KMS-11 (cell line): Measurements from ENCODE around the gene SPAG4.

Source experiments
- H2AFZ ChIP-seq: fragments of 200-600 bp; sonication (generic); 2 replicates; pipeline ENCODE4 v1.6.1; 2016; ENCODE audit warnings: antibody characterized with exemption, mixed run types, low read depth
- H3K27ac ChIP-seq: fragments of 200-600 bp; sonication (generic); 2 replicates; pipeline ENCODE4 v1.6.1; 2016; ENCODE audit warnings: mild to moderate bottlenecking, mixed run types
- H3K27me3 ChIP-seq: fragments of 200-600 bp; sonication (generic); 2 replicates; pipeline ENCODE4 v1.6.1; 2017; ENCODE audit warnings: mild to moderate bottlenecking, low read depth, mixed run types, moderate library complexity; ENCODE audit not compliant: insufficient read depth
- H3K36me3 ChIP-seq: fragments of 200-600 bp; sonication (generic); 2 replicates; pipeline ENCODE4 v1.6.1; 2017; ENCODE audit warnings: mild to moderate bottlenecking, mixed run types; ENCODE audit not compliant: insufficient read depth
- H3K4me1 ChIP-seq: fragments of 200-600 bp; sonication (generic); 2 replicates; pipeline ENCODE4 v1.6.1; 2016; ENCODE audit warnings: mild to moderate bottlenecking, low read depth, mixed run types; ENCODE audit not compliant: poor library complexity, severe bottlenecking
- H3K4me2 ChIP-seq: fragments of 200-600 bp; sonication (generic); 2 replicates; pipeline ENCODE4 v1.7.0; 2016; ENCODE audit warnings: mild to moderate bottlenecking, mixed run types
- H3K4me3 ChIP-seq: fragments of 200-600 bp; sonication (generic); IDR thresholded peaks from 2 replicates; pipeline ENCODE4 v1.6.1; 2017; ENCODE audit warnings: low read depth, low read length, mixed read lengths; ENCODE audit not compliant: insufficient read depth
- H3K79me2 ChIP-seq: fragments of 200-600 bp; sonication (generic); 2 replicates; pipeline ENCODE4 v1.6.1; 2016; ENCODE audit warnings: low read depth, mixed run types; ENCODE audit not compliant: insufficient read depth
- H3K9ac ChIP-seq: fragments of 200-600 bp; sonication (generic); 2 replicates; pipeline ENCODE4 v1.6.1; 2016; ENCODE audit warnings: mild to moderate bottlenecking, mixed run types
- H4K20me1 ChIP-seq: fragments of 200-600 bp; sonication (generic); 2 replicates; pipeline ENCODE4 v1.6.1; 2016; ENCODE audit warnings: mild to moderate bottlenecking, mixed run types; ENCODE audit not compliant: insufficient read depth
- CTCF ChIP-seq: fragments of 200-600 bp; sonication (generic); conservative IDR thresholded peaks from 2 replicates; pipeline ENCODE4 v1.6.1; 2017; ENCODE audit warnings: low read depth, mild to moderate bottlenecking, antibody characterized with exemption, low read length, moderate library complexity, mixed read lengths

The SPAG4 gene

GRCh38 chr20:35630636-35631035, 15.0 kb downstream of the SPAG4 start:
- H3K4me3 ChIP-seq: no peak overlapping the region
- H3K27me3 ChIP-seq: no peaks in the 10 kb centered on the region
- no peaks in the 10 kb centered on the region; the same call in 1 of the 2 replicates for H3K36me3 ChIP-seq
- TF ChIP-seq CTCF: no peak
- no peak overlapping the region for H3K4me2 ChIP-seq
- no peaks in the 10 kb centered on the region for H4K20me1 ChIP-seq
- no peak overlapping the region for H3K27ac ChIP-seq
- H2AFZ ChIP-seq: no peak overlapping the region
- H3K79me2 ChIP-seq: no peaks in the 10 kb centered on the region
- H3K4me1 ChIP-seq: no peaks in the 10 kb centered on the region
- no peak overlapping the region for H3K9ac ChIP-seq

DNA sequence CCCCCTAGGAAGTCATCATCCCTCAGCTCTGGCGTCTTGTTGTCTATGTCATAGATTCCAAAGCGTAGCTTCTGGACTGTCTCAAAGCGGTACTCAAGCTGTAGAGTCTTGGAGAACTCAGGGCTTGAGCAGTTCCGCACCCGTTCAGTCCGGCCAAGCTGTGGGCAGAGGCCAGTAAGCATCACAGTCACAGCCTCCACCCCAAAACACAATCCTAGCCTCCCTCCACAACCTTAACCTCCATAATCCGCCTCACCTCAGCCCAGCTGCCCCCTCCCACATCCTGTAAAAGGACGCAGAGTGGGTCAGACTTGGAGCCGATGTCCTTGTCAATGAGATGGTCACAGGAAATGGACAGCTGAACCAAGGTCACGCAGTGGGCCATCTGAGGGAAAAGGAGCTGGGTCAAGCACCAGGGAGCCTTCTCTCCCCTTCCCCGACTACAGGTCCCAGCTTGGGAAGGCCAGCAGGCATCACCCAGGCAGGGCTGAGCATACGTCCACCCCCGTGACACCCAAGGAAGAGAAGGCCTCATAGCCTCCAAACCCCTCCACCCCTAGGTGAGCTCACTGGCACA, 17.0 kb downstream of the SPAG4 start:
- no peak overlapping the region for H3K4me3 ChIP-seq
- H3K4me2 ChIP-seq: no peak overlapping the region
- H3K27ac ChIP-seq: no peak overlapping the region
- H4K20me1 ChIP-seq: no peaks in the 10 kb centered on the region
- H2AFZ ChIP-seq: no peak overlapping the region
- H3K27me3 ChIP-seq: no peaks in the 10 kb centered on the region
- no peaks in the 10 kb centered on the region for H3K4me1 ChIP-seq
- H3K36me3 ChIP-seq: no peaks in the 10 kb centered on the region; the same call in 1 of the 2 replicates
- peaks cover 7% of the 10 kb centered on the region; the same call in 1 of the 2 replicates for H3K79me2 ChIP-seq
- TF ChIP-seq CTCF: no peak
- no peak overlapping the region for H3K9ac ChIP-seq

DNA sequence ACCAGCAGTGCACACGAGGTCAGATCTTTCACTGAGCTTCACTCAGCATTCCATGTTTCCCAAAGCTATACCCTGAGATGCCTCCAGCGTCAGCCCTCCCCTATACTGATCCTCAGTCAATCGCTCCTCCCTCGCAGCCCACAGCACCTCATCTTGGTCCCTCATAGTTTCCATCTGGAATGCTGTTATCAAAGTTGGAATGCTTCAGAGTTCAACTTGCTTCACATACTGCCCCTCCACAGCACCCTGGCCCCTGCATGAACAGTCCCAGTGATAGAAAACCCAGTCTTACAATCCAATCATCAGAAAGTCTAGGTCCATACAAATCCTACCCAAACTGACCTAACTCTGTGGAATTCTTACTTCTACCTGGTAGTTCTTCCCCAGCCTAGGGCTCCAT, 20.0 kb downstream of the SPAG4 start:
- Histone ChIP-seq H3K4me3 (no peak overlapping the region), H3K27ac (no peak overlapping the region), H3K27me3 (no peaks in the 10 kb centered on the region), H3K79me2 (peaks cover 14% of the 10 kb centered on the region; the same call in 1 of the 2 replicates), H2AFZ (no peak overlapping the region), H4K20me1 (no peaks in the 10 kb centered on the region), H3K4me1 (no peaks in the 10 kb centered on the region), H3K36me3 (no peaks in the 10 kb centered on the region), H3K9ac (no peak overlapping the region), H3K4me2 (no peak overlapping the region)
- no peak for TF ChIP-seq CTCF

- no peaks in the 10 kb centered on the region for H3K36me3 ChIP-seq
- TF ChIP-seq CTCF: no peak
- no peak overlapping the region for H2AFZ ChIP-seq
- H3K79me2 ChIP-seq: peaks cover 14% of the 10 kb centered on the region; the same call in 1 of the 2 replicates
- no peak overlapping the region for H3K4me3 ChIP-seq
- no peaks in the 10 kb centered on the region for H4K20me1 ChIP-seq
- no peak overlapping the region for H3K9ac ChIP-seq
- no peak overlapping the region for H3K27ac ChIP-seq
- no peaks in the 10 kb centered on the region for H3K4me1 ChIP-seq
- H3K4me2 ChIP-seq: no peak overlapping the region
- no peaks in the 10 kb centered on the region for H3K27me3 ChIP-seq
These were observed 20.5 kb downstream of the SPAG4 start for GRCh38 chr20:35636095-35636494.
